Muscle of back (tissue), 10 donors: ENCODE measurements around the gene KRT37. TPM values are rescaled to one million over a fixed set of nuclear protein-coding genes. Genes with fewer than 3 reads are reported as not detected.

Experiments
- polyA plus RNA-seq, 10 donors: library from polyadenylated mRNA; unstranded; fragments of 120-200 nt; gene quantifications; one replicate each; pipeline ENCODE4 v1.2.1, GENCODE V29; 2013; ENCODE audit not compliant: insufficient read length in 10 of 10

The KRT37 gene
- polyA plus RNA-seq, 10 donors, result not detected

Other genes with a start within 250 kb of the KRT37 start
- not detected for gene KRTAP4-2, start 246.4 kb downstream of the KRT37 start, polyA plus RNA-seq
- not detected for gene KRTAP4-1, start 239.7 kb downstream of the KRT37 start, polyA plus RNA-seq
- not detected for gene KRTAP9-1, start 234.7 kb downstream of the KRT37 start, polyA plus RNA-seq
- not detected for gene KRTAP9-2, start 197.9 kb downstream of the KRT37 start, polyA plus RNA-seq
- gene KRTAP9-3, start 192.1 kb downstream of the KRT37 start, polyA plus RNA-seq, result not detected
- gene KRTAP9-8, start 186.6 kb downstream of the KRT37 start, polyA plus RNA-seq, result not detected
- not detected for gene KRTAP9-4, start 174.9 kb downstream of the KRT37 start, polyA plus RNA-seq
- not detected for gene KRTAP9-9, start 169.2 kb downstream of the KRT37 start, polyA plus RNA-seq
- gene KRTAP9-6, start 159.2 kb downstream of the KRT37 start, polyA plus RNA-seq, result under 1 TPM in 5 of 10 donors, not detected in 5; 0.15 to 0.30 (median 0.27) TPM
- not detected for gene KRTAP9-7, start 148.9 kb downstream of the KRT37 start, polyA plus RNA-seq
- gene KRTAP29-1, start 121.7 kb downstream of the KRT37 start, polyA plus RNA-seq, result not detected
- not detected for gene KRTAP16-1, start 115.3 kb downstream of the KRT37 start, polyA plus RNA-seq
- not detected for gene KRTAP17-1, start 108.9 kb downstream of the KRT37 start, polyA plus RNA-seq
- not detected for gene KRT33A, start 73.8 kb downstream of the KRT37 start, polyA plus RNA-seq
- under 1 TPM in 6 of 10 donors, not detected in 4; 0.09 to 0.26 (median 0.18) TPM for gene KRT33B, start 54.8 kb downstream of the KRT37 start, polyA plus RNA-seq
- under 1 TPM in 1 of 10 donors, not detected in 9; 0.12 TPM for gene KRT34, start 42.3 kb downstream of the KRT37 start, polyA plus RNA-seq
- gene KRT31, start 27.0 kb downstream of the KRT37 start, polyA plus RNA-seq, result 1 to 10 TPM; 3.3 to 6.5 (median 4.7) TPM
- gene KRT38, start 16.4 kb upstream of the KRT37 start, polyA plus RNA-seq, result not detected
- under 1 TPM in 1 of 10 donors, not detected in 9; 0.11 TPM for gene KRT32, start 42.8 kb upstream of the KRT37 start, polyA plus RNA-seq
- not detected for gene KRT35, start 56.6 kb upstream of the KRT37 start, polyA plus RNA-seq
- gene KRT36, start 65.3 kb upstream of the KRT37 start, polyA plus RNA-seq, result not detected
- 100 to 1,000 TPM in 1 of 10 donors, 10 to 100 TPM in 1, under 1 TPM in 4, not detected in 4; 0.31 to 228 (median 0.67) TPM for gene KRT13, start 81.0 kb upstream of the KRT37 start, polyA plus RNA-seq
- 100 to 1,000 TPM in 1 of 10 donors, 10 to 100 TPM in 1, under 1 TPM in 3, not detected in 5; 0.10 to 122 (median 0.89) TPM for gene KRT15, start 94.3 kb upstream of the KRT37 start, polyA plus RNA-seq
- 10 to 100 TPM in 2 of 10 donors, 1 to 10 TPM in 2, under 1 TPM in 5, not detected in 1; 0.50 to 68.0 (median 0.83) TPM for gene KRT19, start 103.7 kb upstream of the KRT37 start, polyA plus RNA-seq
- gene KRT9, start 147.5 kb upstream of the KRT37 start, polyA plus RNA-seq, result under 1 TPM in 2 of 10 donors, not detected in 8; 0.08 to 0.19 TPM
- 10 to 100 TPM in 2 of 10 donors, under 1 TPM in 5, not detected in 3; 0.26 to 72.1 (median 0.46) TPM for gene KRT14, start 162.3 kb upstream of the KRT37 start, polyA plus RNA-seq
- 1 to 10 TPM in 1 of 10 donors, under 1 TPM in 1, not detected in 8; 0.84 to 2.3 TPM for gene KRT16, start 188.2 kb upstream of the KRT37 start, polyA plus RNA-seq
- 100 to 1,000 TPM in 2 of 10 donors, 1 to 10 TPM in 5, under 1 TPM in 3; 0.46 to 228 (median 1.6) TPM for gene KRT17, start 200.0 kb upstream of the KRT37 start, polyA plus RNA-seq